Hepatocyte (in vitro differentiated cells): ENCODE measurements around the gene RPRD2.

Experiments used
- CTCF ChIP-seq: fragments of 200-600 bp; sonication (generic); IDR thresholded peaks from 2 replicates; pipeline ENCODE4 v1.5.1; 2016; ENCODE audit warnings: antibody characterized with exemption, mild to moderate bottlenecking; ENCODE audit not compliant: poor library complexity
- EZH2phosphoT487 ChIP-seq: fragments of 200-600 bp; sonication (generic); IDR thresholded peaks from one replicate; pipeline ENCODE4 v1.6.1; 2018; ENCODE audit warnings: antibody characterized with exemption, mild to moderate bottlenecking, low read depth, moderate library complexity; ENCODE audit not compliant: unreplicated experiment, severe bottlenecking

- TF ChIP-seq CTCF (no peak), EZH2phosphoT487 (no peak)
Observed at GRCh38 chr1:150474869-150475268, 110.9 kb downstream of the RPRD2 start.
